ENCODE data around the gene ARID1B.
"Not testable (repeated sequence)": the region's sequence is repeated elsewhere in the genome, so short reads cannot be mapped to it uniquely, and the experiment has no call there.

ARID1B gene

GRCh38 chr6:156963712-156964700 lies 186.8 kb downstream of the ARID1B start:
- DNase-seq (ENCODE audit: low spot score): peak; percentile 13

GRCh38 chr6:156967852-156968251 lies 190.7 kb downstream of the ARID1B start:
- no peak for DNase-seq (ENCODE audit: low spot score)

GRCh38 chr6:156969233-156969632 lies 192.1 kb downstream of the ARID1B start:
- no peak for DNase-seq (ENCODE audit: low spot score)

GRCh38 chr6:156970595-156971112 lies 193.5 kb downstream of the ARID1B start:
- DNase-seq (ENCODE audit: low spot score): no peak

- no peak for DNase-seq (ENCODE audit: low spot score)
These were observed 194.1 kb downstream of the ARID1B start for GRCh38 chr6:156971153-156971885.

GRCh38 chr6:156972145-156972544 lies 195.0 kb downstream of the ARID1B start:
- no peak for DNase-seq (ENCODE audit: low spot score)

- no peak for DNase-seq (ENCODE audit: low spot score)
These were observed 197.7 kb downstream of the ARID1B start for GRCh38 chr6:156974830-156975261.

- no peak for DNase-seq (ENCODE audit: low spot score)
These were observed 198.2 kb downstream of the ARID1B start for GRCh38 chr6:156975414-156975813.

- DNase-seq (ENCODE audit: low spot score): no peak
These were observed 199.3 kb downstream of the ARID1B start for GRCh38 chr6:156976216-156977127.

- no peak for DNase-seq (ENCODE audit: low spot score)
These were observed 200.5 kb downstream of the ARID1B start for GRCh38 chr6:156977527-156978291.

GRCh38 chr6:156978948-156979347 lies 201.8 kb downstream of the ARID1B start:
- DNase-seq (ENCODE audit: low spot score): no peak

- no peak for DNase-seq (ENCODE audit: low spot score)
These were observed 203.3 kb downstream of the ARID1B start for GRCh38 chr6:156980515-156980914.

- no peak for DNase-seq (ENCODE audit: low spot score)
These were observed 203.8 kb downstream of the ARID1B start for GRCh38 chr6:156980948-156981347.

- no peak for DNase-seq (ENCODE audit: low spot score)
These were observed 205.0 kb downstream of the ARID1B start for GRCh38 chr6:156982168-156982567.

GRCh38 chr6:156982864-156983263 lies 205.7 kb downstream of the ARID1B start:
- DNase-seq (ENCODE audit: low spot score): not testable (repeated sequence)

- no peak for DNase-seq (ENCODE audit: low spot score)
These were observed 207.1 kb downstream of the ARID1B start for GRCh38 chr6:156984178-156984738.

- DNase-seq (ENCODE audit: low spot score): no peak
These were observed 208.1 kb downstream of the ARID1B start for GRCh38 chr6:156985309-156985708.

- DNase-seq (ENCODE audit: low spot score): no peak
These were observed 211.3 kb downstream of the ARID1B start for GRCh38 chr6:156988276-156989158.

GRCh38 chr6:156989159-156989806 lies 212.1 kb downstream of the ARID1B start:
- no peak for DNase-seq (ENCODE audit: low spot score)
